Measurements from ENCODE around the gene FAM90A26.
"Not testable (repeated sequence)": the region's sequence is repeated elsewhere in the genome, so short reads cannot be mapped to it uniquely, and the experiment has no call there.

The FAM90A26 gene

DNA sequence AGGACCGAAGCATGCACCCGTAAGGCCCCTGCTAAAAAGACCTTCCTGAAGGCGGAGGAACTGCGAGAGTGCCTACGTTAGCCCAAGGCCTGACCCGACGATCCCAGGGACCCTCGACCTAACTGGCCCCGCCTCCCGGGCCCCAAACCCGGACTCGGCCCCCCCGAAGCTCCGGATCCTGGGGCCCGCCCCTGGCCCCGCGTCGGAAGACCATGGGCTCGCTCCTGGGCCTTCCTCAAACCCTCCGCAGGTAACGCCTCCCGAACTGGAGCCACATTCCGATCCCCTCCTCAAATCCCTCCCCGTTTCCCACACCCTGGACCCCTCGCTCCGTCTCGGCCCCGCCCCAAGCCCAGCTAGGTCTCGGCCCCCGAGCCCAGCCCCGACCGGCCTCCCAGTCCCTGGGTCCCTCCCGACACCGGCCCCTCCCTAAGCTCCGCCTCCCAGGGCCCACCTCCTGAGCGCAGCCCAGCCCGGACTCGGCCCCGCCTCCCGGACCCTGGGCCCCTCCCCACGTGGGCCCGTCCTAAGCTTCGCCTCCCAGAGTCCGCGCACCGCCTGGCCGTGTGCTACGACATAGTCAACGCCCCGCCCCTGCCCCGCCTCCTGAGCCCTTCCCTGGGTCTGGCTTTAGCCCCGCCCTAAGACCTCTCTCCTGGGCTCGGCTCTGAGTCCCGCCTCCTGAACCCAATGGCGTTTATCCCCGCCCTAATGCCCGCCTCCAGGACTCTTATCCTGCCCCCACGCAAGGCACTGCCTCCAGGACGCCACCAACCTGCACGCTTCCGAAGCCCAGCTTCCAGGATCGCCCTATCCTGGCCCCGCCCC is 17.8 kb upstream of the FAM90A26 start:
- H3K4me1 Mint-ChIP-seq = peaks cover 28% of the 10 kb centered on the region
- H3K9me3 Mint-ChIP-seq, H3K27me3 Mint-ChIP-seq: not testable (repeated sequence)

DNA sequence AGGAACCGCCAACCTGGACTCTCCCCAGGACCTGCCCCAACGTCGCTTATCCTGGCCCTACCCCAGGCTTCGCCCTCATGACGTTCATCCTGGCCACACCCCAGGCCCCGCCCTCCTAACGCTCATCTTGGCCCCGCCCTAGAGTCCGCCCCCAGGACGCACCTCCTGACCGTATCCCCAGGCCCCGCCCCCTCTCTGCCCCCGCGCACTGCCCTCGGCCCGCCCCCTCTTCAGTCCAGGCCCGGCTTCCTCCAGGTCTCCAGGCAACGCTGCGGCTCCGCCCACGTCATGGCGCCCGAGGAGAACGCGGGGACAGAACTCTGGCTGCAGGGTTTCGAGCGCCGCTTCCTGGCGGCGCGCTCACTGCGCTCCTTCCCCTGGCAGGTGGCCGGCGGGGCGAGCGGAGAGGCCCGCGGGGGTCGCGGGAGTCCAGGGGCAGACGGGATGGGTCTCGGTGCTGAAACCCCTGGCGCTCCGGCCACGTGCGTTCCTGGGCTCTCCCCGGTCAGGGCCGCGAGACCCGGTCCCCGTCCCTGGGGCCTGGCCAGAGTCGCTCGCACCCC is 17.1 kb upstream of the FAM90A26 start:
- ATAC-seq (peak; percentile 98), DNase-seq (peak; percentile 98)
- peak overlapping the region; percentile 94 to 98 for H3K4me3 Mint-ChIP-seq
- peaks cover 28% of the 10 kb centered on the region for H3K4me1 Mint-ChIP-seq
- peak overlapping the region; percentile 98 to 99 for H3K27ac Mint-ChIP-seq
- H3K9me3 Mint-ChIP-seq, H3K27me3 Mint-ChIP-seq: not testable (repeated sequence)

More for the DNA sequence above, 17.8 kb upstream of the FAM90A26 start:
- ATAC-seq (peak; percentile 88), DNase-seq (peak; percentile 96 to 97)
- Mint-ChIP-seq H3K4me3 (peak overlapping the region; percentile 94 to 98), H3K27ac (peak overlapping the region; percentile 98 to 99)

DNA sequence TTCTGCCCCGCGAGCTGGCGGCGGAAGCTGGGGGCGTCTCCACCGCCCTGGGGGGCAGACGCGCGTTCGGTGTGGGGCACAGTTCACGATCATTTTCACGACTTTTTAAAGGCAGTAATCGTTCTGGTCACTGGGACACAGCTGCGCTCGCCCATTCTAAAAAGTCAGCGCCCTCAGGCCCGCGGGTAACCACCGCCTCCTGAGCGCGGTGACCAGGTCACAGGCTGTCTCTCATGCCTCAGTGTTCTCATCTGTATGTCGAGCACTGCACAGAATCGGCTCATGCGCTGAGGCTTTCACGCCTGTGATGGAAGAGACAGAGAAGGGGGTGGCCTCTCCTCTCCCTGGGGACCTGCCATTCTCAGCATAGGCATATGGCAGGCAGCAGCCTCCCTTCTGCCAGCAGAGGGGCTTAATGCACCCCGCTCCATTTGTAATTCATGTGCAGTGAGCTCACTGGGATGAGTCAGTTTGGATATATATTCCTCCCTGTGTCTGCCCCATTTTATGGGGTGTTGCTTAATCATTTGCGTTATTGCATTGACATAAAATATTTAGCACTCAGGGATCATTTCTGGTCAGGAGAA is 16.5 kb upstream of the FAM90A26 start:
- ATAC-seq, H3K9me3 Mint-ChIP-seq, DNase-seq, H3K27me3 Mint-ChIP-seq: not testable (repeated sequence)
- Mint-ChIP-seq H3K27ac (peak overlapping the region; percentile 6 to 93), H3K4me1 (peaks cover 28% of the 10 kb centered on the region), H3K4me3 (peak overlapping the region; percentile 94 to 98)

DNA sequence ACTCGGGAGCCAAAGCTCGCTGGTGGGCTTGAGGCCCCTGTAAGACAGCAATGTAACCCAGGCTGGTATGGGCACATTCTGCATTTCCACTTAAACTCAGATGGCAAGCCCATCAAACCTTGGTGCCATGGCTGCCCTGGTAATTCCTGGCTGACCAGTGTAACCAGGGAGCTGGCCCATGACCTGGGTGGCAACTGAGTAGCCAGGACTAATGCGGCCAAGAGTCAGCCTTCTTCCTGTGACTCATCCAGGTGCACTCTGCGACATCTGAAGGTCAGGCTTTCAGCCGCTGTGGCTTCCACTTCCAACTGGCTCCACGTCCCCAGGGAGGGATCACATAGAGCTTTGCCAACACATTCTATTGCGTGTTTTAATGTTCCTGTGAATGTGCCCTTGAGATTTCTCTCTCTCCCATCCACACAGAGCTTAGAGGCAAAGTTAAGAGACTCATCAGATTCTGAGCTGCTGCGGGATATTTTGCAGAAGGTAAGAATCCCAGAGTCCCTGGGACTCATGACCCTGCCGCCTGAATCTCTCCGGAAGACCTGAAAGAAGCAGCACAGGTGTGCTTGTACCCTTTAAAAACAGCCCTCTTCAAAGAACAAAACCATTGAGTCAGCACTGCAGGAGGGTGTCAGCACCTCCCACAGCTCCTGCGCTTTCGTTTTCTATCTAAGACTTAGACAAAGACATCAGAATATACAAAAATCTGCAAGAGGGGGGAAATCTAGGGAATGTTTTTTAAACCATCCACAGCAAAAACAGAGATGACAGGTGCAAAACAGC is 14.9 kb upstream of the FAM90A26 start:
- DNase-seq, ATAC-seq, H3K27me3 Mint-ChIP-seq, H3K9me3 Mint-ChIP-seq, H3K4me3 Mint-ChIP-seq: not testable (repeated sequence)
- peaks cover 28% of the 10 kb centered on the region for H3K4me1 Mint-ChIP-seq
- H3K27ac Mint-ChIP-seq = peak overlapping the region in 1 of 2 donors; percentile 63

DNA sequence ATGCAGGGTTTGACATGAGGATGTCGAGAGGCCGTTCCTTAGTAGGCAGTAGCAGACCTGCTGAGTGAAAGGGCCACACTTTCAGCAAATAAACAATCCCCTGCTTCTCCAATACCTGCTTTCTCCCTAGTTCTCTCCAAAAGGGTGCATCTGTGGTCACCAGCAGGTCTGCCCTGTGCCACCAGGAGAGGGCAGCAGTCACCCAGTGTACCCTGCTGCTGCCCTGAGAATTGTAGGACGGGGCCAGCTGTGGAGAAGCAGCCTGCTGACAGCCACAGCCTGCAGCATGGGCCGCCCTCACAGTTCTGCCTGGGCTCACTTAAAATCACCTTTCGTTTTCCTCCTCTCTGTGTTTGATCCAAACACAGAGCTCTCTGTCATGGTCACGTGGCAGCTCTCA is 11.8 kb upstream of the FAM90A26 start:
- not testable (repeated sequence) for ATAC-seq, H3K4me3 Mint-ChIP-seq, H3K27ac Mint-ChIP-seq, H3K27me3 Mint-ChIP-seq, H3K9me3 Mint-ChIP-seq
- DNase-seq = peak in 1 of 2 donors; percentile 28
- H3K4me1 Mint-ChIP-seq = peaks cover 20% of the 10 kb centered on the region

DNA sequence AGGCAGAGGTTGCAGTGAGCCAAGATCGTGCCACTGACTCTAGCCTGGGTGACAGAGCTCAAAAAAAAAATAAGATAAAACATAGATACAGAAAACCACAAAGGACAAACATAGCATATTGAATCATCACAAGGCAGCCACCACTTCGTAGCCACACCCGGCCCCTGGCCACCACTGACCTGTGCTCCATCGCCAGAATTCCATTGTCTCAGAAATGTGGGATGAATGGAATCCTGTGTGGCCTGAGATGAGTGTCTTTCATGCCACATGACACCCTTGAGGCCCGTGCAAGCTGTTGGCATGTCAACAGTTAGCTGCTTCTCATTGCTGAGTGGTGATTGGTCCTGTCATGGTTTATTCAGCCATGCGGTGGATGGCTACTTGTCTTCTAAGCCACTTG is 10.2 kb upstream of the FAM90A26 start:
- H3K27me3 Mint-ChIP-seq, DNase-seq, H3K9me3 Mint-ChIP-seq, H3K27ac Mint-ChIP-seq, H3K4me1 Mint-ChIP-seq, H3K4me3 Mint-ChIP-seq, ATAC-seq: not testable (repeated sequence)

DNA sequence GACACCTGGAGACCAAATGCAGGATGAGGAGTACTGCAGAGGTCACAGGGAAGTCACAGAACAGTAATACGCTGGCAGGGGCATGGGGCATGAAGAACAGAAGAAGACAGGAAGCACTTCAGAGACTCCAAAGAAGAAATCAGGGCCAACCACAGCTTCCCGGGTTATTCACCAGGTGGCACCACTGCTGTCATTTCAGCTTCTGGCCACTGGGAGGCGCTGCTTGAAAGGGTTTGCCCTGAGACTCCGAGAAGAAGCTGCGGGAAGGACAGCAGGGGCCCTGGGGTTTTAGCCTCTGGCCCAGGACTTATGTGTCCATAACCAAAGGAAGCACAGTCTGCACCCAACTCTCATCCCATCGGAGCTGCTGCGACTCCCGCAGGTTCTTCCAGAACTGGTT is 4.2 kb upstream of the FAM90A26 start:
- not testable (repeated sequence) for H3K4me3 Mint-ChIP-seq, ATAC-seq, H3K4me1 Mint-ChIP-seq, H3K27me3 Mint-ChIP-seq, H3K9me3 Mint-ChIP-seq, H3K27ac Mint-ChIP-seq
- peak in 1 of 2 donors; percentile 38 for DNase-seq

DNA sequence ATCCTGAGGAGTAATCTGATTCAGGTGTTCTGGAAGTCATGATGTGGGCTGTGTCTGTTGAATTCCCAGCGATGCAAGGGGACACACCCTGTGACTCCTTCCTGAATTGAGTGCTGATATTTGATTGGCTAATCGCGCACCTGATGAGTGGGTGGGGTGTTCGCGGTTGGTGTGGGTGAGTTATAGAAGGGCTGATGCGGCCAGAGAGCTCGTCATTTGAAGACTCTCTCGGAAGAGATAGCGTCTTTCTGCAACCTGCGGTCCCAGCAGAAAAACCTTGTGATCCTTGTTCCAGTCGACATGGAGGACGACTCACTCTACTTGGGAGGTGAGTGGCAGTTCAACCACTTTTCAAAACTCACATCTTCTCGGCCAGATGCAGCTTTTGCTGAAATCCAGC is 40.1 kb downstream of the FAM90A26 start, which contains the start of gene USP17L10:
USP17L10 (plus strand) TSS at position 301 of the 400 bp plus-strand sequence; CDS start at position 301, 0 bp downstream.
- DNase-seq, H3K4me1 Mint-ChIP-seq, H3K4me3 Mint-ChIP-seq, H3K27me3 Mint-ChIP-seq, H3K27ac Mint-ChIP-seq, H3K9me3 Mint-ChIP-seq, ATAC-seq: not testable (repeated sequence)

DNA sequence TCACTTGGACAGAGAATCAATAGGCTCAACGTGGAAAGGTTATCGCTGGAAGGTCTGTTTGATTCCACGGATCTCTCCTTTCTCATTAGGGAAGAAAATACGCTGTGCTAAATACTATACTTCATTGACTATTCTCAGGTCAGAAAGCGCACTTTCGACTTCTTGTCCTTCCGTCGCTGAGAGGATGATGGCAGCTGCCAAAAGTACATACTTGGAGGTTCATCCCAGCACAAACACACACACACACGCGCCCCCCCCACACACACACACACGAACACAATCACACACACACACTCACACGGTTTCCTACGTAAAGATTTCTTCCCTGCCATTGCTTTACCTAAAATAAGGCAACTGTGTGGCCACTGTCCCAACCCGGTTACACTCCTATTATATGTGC is 44.5 kb downstream of the FAM90A26 start:
- H3K9me3 Mint-ChIP-seq, H3K27me3 Mint-ChIP-seq, H3K4me3 Mint-ChIP-seq, H3K4me1 Mint-ChIP-seq, H3K27ac Mint-ChIP-seq, ATAC-seq: not testable (repeated sequence)
- DNase-seq = peak in 1 of 2 donors; percentile 6

DNA sequence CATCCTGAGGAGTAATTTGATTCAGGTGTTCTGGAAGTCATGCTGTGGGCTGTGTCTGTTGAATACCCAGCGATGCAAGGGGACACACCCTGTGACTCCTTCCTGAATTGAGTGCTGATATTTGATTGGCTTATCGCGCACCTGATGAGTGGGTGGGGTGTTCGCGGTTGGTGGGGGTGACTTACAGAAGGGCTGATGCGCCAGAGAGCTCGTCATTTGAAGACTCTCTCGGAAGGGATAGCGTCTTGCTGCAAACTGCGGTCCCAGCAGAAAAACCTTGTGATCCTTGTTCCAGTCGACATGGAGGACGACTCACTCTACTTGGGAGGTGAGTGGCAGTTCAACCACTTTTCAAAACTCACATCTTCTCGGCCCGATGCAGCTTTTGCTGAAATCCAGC is 44.9 kb downstream of the FAM90A26 start, which contains the start of gene USP17L11:
USP17L11 (plus strand) TSS at position 301 of the 400 bp plus-strand sequence; CDS start at position 301, 0 bp downstream.
- H3K4me3 Mint-ChIP-seq, DNase-seq: not testable (repeated sequence)

DNA sequence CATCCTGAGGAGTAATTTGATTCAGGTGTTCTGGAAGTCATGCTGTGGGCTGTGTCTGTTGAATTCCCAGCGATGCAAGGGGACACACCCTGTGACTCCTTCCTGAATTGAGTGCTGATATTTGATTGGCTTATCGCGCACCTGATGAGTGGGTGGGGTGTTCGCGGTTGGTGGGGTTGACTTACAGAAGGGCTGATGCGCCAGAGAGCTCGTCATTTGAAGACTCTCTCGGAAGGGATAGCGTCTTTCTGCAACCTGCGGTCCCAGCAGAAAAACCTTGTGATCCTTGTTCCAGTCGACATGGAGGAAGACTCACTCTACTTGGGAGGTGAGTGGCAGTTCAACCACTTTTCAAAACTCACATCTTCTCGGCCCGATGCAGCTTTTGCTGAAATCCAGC is 49.6 kb downstream of the FAM90A26 start, which contains the start of gene USP17L12:
USP17L12 (plus strand) TSS at position 301 of the 400 bp plus-strand sequence; CDS start at position 301, 0 bp downstream.
- not testable (repeated sequence) for ATAC-seq, H3K9me3 Mint-ChIP-seq, H3K4me3 Mint-ChIP-seq, H3K4me1 Mint-ChIP-seq, H3K27me3 Mint-ChIP-seq, DNase-seq, H3K27ac Mint-ChIP-seq

More for the DNA sequence above, 44.9 kb downstream of the FAM90A26 start, which contains the start of gene USP17L11:
- H3K4me1 Mint-ChIP-seq, H3K27ac Mint-ChIP-seq, H3K27me3 Mint-ChIP-seq, H3K9me3 Mint-ChIP-seq, ATAC-seq: not testable (repeated sequence)

DNA sequence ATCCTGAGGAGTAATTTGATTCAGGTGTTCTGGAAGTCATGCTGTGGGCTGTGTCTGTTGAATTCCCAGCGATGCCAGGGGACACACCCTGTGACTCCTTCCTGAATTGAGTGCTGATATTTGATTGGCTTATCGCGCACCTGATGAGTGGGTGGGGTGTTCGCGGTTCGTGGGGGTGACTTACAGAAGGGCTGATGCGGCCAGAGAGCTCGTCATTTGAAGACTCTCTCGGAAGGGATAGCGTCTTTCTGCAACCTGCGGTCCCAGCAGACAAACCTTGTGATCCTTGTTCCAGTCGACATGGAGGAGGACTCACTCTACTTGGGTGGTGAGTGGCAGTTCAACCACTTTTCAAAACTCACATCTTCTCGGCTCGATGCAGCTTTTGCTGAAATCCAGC is 54.4 kb downstream of the FAM90A26 start, which contains the start of gene USP17L13:
USP17L13 (plus strand) TSS at position 301 of the 400 bp plus-strand sequence; CDS start at position 301, 0 bp downstream.
- H3K27ac Mint-ChIP-seq, DNase-seq, H3K4me1 Mint-ChIP-seq, ATAC-seq, H3K27me3 Mint-ChIP-seq, H3K9me3 Mint-ChIP-seq, H3K4me3 Mint-ChIP-seq: not testable (repeated sequence)

Data from stimulated activated naive CD8-positive, alpha-beta T cell treated with anti-CD3 and anti-CD28 coated beads, Interleukin-15, amount 100 ng/mL, for 72 hours (primary cell).